Tibial nerve (tissue), 4 donors: ENCODE data around the gene PLEK. TPM values are rescaled to one million over a fixed set of nuclear protein-coding genes. Genes with fewer than 3 reads are reported as not detected.
"Not testable (repeated sequence)": the region's sequence is repeated elsewhere in the genome, so short reads cannot be mapped to it uniquely, and the experiment has no call there.

Source experiments
- DNase-seq, 2 donors: peaks; one replicate each; pipeline ENCODE4 v3.0.0-alpha.2; 2019; ENCODE audit warnings: low spot score in 2 of 2
- H3K27ac ChIP-seq, 4 donors: fragments of 200-600 bp; sonication (generic) in 3 of 4; one replicate each; pipeline ENCODE4 v1.5.1; 2017 to 2019; ENCODE audit warnings: mild to moderate bottlenecking in 1 of 4
- H3K27me3 ChIP-seq, 2 donors: fragments of 200-600 bp; sonication (generic) in 1 of 2; one replicate each; pipeline versions ENCODE4 v1.5.1 to v1.6.0; 2017 to 2019
- H3K36me3 ChIP-seq, 3 donors: fragments of 200-600 bp; sonication (generic); one replicate each; pipeline ENCODE4 v1.5.1; 2018 to 2019
- H3K4me1 ChIP-seq, 4 donors: fragments of 200-600 bp; sonication (generic) in 3 of 4; one replicate each; pipeline ENCODE4 v1.5.1; 2017 to 2019
- H3K4me3 ChIP-seq, 4 donors: fragments of 200-600 bp; sonication (generic) in 3 of 4; one replicate each; pipeline ENCODE4 v1.5.1; 2017 to 2019; ENCODE audit warnings: mild to moderate bottlenecking in 1 of 4, moderate library complexity in 1 of 4
- H3K9me3 ChIP-seq, 4 donors: fragments of 200-600 bp; sonication (generic) in 3 of 4; one replicate each; pipeline ENCODE4 v1.5.1; 2017 to 2019
- CTCF ChIP-seq, 5 experiments: fragments of 200-600 bp in 3 of 5; fragments of 450-650 bp in 2 of 5; sonication (generic) in 3 of 5; IDR thresholded peaks; one replicate each; pipeline ENCODE4 v1.5.1; 2016 to 2019; ENCODE audit warnings: antibody characterized with exemption in 5 of 5, mild to moderate bottlenecking in 3 of 5, moderate library complexity in 2 of 5
- EP300 ChIP-seq, 2 donors: sonication (generic); formaldehyde crosslinking; IDR thresholded peaks; one replicate each; pipeline ENCODE4 v1.6.1; 2017; ENCODE audit warnings: antibody characterized with exemption in 2 of 2, mild to moderate bottlenecking in 1 of 2
- POLR2A ChIP-seq, 2 donors: fragments of 450-650 bp; IDR thresholded peaks; one replicate each; pipeline ENCODE4 v1.6.1; 2017; ENCODE audit warnings: antibody characterized with exemption in 2 of 2, mild to moderate bottlenecking in 2 of 2, moderate library complexity in 2 of 2
- WGBS, 2 donors: methylation state at CpG; one replicate each; pipeline ENCODE4 v1.1.5; 2018; 5-methylcytosine and 5-hydroxymethylcytosine counted together
- total RNA-seq, 4 donors: library from RNA; depleted of rRNA; stranded (reverse); fragments of >200 nt; gene quantifications; one replicate each; pipeline ENCODE4 v1.1.0, GENCODE V29; 2016

PLEK gene
- total RNA-seq, 4 donors from 2014 or later: 7.8 to 9.8 (median 9.1) TPM

GRCh38 chr2:68374184-68374583 is 9.1 kb downstream of the PLEK start:
- H3K36me3 ChIP-seq: no peaks in the 10 kb centered on the region
- H3K9me3 ChIP-seq: no peaks in the 10 kb centered on the region
- peaks cover 0 to 6% (median 0%) of the 10 kb centered on the region in 4 donors for H3K4me1 ChIP-seq
- 97% methylated on average over 2 of the region's 2 CpGs for WGBS, 2 donors
- no peaks in the 10 kb centered on the region for H3K27me3 ChIP-seq
- TF ChIP-seq POLR2A (IDR thresholded peaks at IDR 0.05) (no peak), CTCF (IDR thresholded peaks at IDR 0.05) (no peak), EP300 (IDR thresholded peaks at IDR 0.05) (no peak)
- no peak overlapping the region for H3K27ac ChIP-seq
- no peak for DNase-seq
- H3K4me3 ChIP-seq: no peak overlapping the region

- H3K36me3 ChIP-seq: no peaks in the 10 kb centered on the region
- no peak overlapping the region for H3K4me3 ChIP-seq
- no peaks in the 10 kb centered on the region for H3K9me3 ChIP-seq
- DNase-seq: no peak
- no peak for TF ChIP-seq POLR2A (IDR thresholded peaks at IDR 0.05)
- no peak for TF ChIP-seq EP300 (IDR thresholded peaks at IDR 0.05)
- no peak for TF ChIP-seq CTCF (IDR thresholded peaks at IDR 0.05)
- no peaks in the 10 kb centered on the region for H3K27me3 ChIP-seq
- H3K4me1 ChIP-seq: peaks cover 0 to 6% (median 0%) of the 10 kb centered on the region in 4 donors
- H3K27ac ChIP-seq: no peak overlapping the region
Observed at GRCh38 chr2:68375582-68375981, 10.5 kb downstream of the PLEK start.

- Histone ChIP-seq H3K27me3 (no peaks in the 10 kb centered on the region), H3K9me3 (no peaks in the 10 kb centered on the region), H3K27ac (no peak overlapping the region), H3K4me1 (peaks cover 0 to 6% (median 0%) of the 10 kb centered on the region in 4 donors), H3K36me3 (no peaks in the 10 kb centered on the region), H3K4me3 (no peak overlapping the region)
- no peak for DNase-seq
- 79 to 89% methylated on average over 3 of the region's 3 CpGs for WGBS, 2 donors
- TF ChIP-seq CTCF (IDR thresholded peaks at IDR 0.05): no peak
- TF ChIP-seq POLR2A (IDR thresholded peaks at IDR 0.05): no peak
- TF ChIP-seq EP300 (IDR thresholded peaks at IDR 0.05): no peak
Observed at GRCh38 chr2:68377137-68377780, 12.2 kb downstream of the PLEK start.

GRCh38 chr2:68378779-68379178 is 13.7 kb downstream of the PLEK start:
- WGBS, 2 donors: 85 to 94% methylated on average over 6 of the region's 6 CpGs
- not testable (repeated sequence) for H3K4me3 ChIP-seq

GRCh38 chr2:68379184-68379708 is 14.2 kb downstream of the PLEK start:
- TF ChIP-seq CTCF (IDR thresholded peaks at IDR 0.05) (no peak), POLR2A (IDR thresholded peaks at IDR 0.05) (no peak), EP300 (IDR thresholded peaks at IDR 0.05) (no peak)
- WGBS, 2 donors: 86 to 88% methylated on average over 4 of the region's 4 CpGs
- no peak for DNase-seq

More at GRCh38 chr2:68378779-68379178, 13.7 kb downstream of the PLEK start:
- not testable (repeated sequence) for DNase-seq, H3K4me1 ChIP-seq, H3K36me3 ChIP-seq, H3K27ac ChIP-seq, H3K27me3 ChIP-seq, H3K9me3 ChIP-seq

More at GRCh38 chr2:68379184-68379708, 14.2 kb downstream of the PLEK start:
- H3K4me3 ChIP-seq: no peak overlapping the region
- peaks cover 0 to 6% (median 0%) of the 10 kb centered on the region in 4 donors for H3K4me1 ChIP-seq
- no peaks in the 10 kb centered on the region for H3K27me3 ChIP-seq
- H3K36me3 ChIP-seq: no peaks in the 10 kb centered on the region
- no peak overlapping the region for H3K27ac ChIP-seq
- no peaks in the 10 kb centered on the region for H3K9me3 ChIP-seq
